PFSK-1 (cell line): Measurements from ENCODE around the gene TSEN15.

Experiments
- FOXP2 ChIP-seq: optimal IDR thresholded peaks from 2 replicates; pipeline ENCODE3; 2011; ENCODE audit warnings: borderline replicate concordance, control low read depth, inconsistent platforms; ENCODE audit not compliant: insufficient read depth; ENCODE audit errors: extremely low read length, extremely low read depth
- POLR2AphosphoS5 ChIP-seq: IDR thresholded peaks from 2 replicates; pipeline ENCODE4 v1.6.1; 2012; ENCODE audit warnings: low read depth, mild to moderate bottlenecking, control low read depth, low read length, moderate library complexity
- SIN3A ChIP-seq: IDR thresholded peaks from 2 replicates; pipeline ENCODE4 v1.6.1; 2012; ENCODE audit warnings: mild to moderate bottlenecking, low read length, moderate library complexity, borderline replicate concordance; ENCODE audit not compliant: insufficient read depth
- TAF1 ChIP-seq: IDR thresholded peaks from 2 replicates; pipeline ENCODE4 v1.6.1; 2012; ENCODE audit warnings: low read length, control low read depth, borderline replicate concordance; ENCODE audit not compliant: insufficient read depth
- TF ChIP-seq, protein P1 (sequence below), 2 experiments: IDR thresholded peaks; 2 replicates each; pipeline versions ENCODE4 v1.6.1 to v1.8.0; 2011 to 2012; ENCODE audit warnings: low read depth in 2 of 2, low read length in 2 of 2, control low read depth in 1 of 2, inconsistent platforms in 1 of 2, mild to moderate bottlenecking in 1 of 2, moderate library complexity in 1 of 2; ENCODE audit not compliant: insufficient read depth in 1 of 2

Gene TSEN15

DNA sequence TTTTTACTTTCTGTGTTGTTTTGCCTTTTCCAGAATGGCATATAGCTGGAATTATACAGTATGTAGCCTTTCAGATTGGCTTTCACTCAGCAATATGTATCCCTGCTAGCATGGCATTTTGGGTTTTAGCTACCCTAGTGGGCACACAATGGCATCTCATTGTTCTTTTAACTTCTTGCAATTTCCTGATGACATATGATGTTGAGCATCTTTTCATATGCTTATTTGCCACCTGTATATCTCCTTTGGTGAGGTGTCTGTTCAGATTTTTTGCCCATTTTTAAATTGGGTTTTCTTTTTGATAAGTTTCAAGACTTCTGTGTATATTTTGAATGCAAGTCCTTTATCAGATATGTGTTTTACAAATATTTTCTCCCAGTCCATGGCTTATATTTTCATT, 14.0 kb downstream of the TSEN15 start:
- TF ChIP-seq, protein P1, sequence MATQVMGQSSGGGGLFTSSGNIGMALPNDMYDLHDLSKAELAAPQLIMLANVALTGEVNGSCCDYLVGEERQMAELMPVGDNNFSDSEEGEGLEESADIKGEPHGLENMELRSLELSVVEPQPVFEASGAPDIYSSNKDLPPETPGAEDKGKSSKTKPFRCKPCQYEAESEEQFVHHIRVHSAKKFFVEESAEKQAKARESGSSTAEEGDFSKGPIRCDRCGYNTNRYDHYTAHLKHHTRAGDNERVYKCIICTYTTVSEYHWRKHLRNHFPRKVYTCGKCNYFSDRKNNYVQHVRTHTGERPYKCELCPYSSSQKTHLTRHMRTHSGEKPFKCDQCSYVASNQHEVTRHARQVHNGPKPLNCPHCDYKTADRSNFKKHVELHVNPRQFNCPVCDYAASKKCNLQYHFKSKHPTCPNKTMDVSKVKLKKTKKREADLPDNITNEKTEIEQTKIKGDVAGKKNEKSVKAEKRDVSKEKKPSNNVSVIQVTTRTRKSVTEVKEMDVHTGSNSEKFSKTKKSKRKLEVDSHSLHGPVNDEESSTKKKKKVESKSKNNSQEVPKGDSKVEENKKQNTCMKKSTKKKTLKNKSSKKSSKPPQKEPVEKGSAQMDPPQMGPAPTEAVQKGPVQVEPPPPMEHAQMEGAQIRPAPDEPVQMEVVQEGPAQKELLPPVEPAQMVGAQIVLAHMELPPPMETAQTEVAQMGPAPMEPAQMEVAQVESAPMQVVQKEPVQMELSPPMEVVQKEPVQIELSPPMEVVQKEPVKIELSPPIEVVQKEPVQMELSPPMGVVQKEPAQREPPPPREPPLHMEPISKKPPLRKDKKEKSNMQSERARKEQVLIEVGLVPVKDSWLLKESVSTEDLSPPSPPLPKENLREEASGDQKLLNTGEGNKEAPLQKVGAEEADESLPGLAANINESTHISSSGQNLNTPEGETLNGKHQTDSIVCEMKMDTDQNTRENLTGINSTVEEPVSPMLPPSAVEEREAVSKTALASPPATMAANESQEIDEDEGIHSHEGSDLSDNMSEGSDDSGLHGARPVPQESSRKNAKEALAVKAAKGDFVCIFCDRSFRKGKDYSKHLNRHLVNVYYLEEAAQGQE (IDR thresholded peaks at IDR 0.05; ENCODE audit: insufficient read depth in 1 of 2, low read depth in 2 of 2, low read length in 2 of 2) = no peak
- TF ChIP-seq FOXP2 (no peak), TAF1 (no peak), POLR2AphosphoS5 (no peak), SIN3A (no peak)

DNA sequence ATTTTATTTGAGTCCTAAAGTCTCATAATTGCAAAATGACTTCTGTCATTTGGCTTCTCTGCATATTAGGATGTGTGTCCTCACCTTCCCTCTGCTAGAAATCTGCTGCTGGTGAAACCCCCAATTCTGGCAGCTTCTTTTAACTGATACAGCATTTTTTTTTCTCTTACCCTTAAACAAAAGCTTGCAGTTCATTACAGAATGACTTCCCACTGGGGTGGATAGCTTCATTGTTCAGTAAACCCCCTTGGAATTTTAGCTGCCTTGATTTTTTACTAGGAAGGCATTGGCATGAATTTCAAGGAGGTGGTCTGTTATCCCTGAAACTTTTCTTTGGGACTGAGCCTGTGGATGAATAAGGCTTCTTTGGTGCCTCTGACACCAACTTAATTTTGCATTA, 16.8 kb downstream of the TSEN15 start:
- TF ChIP-seq, protein P1 (IDR thresholded peaks at IDR 0.05; ENCODE audit: insufficient read depth in 1 of 2, low read depth in 2 of 2, low read length in 2 of 2) = no peak
- no peak for TF ChIP-seq SIN3A
- TF ChIP-seq POLR2AphosphoS5 = no peak
- TF ChIP-seq TAF1 = no peak
- no peak for TF ChIP-seq FOXP2

DNA sequence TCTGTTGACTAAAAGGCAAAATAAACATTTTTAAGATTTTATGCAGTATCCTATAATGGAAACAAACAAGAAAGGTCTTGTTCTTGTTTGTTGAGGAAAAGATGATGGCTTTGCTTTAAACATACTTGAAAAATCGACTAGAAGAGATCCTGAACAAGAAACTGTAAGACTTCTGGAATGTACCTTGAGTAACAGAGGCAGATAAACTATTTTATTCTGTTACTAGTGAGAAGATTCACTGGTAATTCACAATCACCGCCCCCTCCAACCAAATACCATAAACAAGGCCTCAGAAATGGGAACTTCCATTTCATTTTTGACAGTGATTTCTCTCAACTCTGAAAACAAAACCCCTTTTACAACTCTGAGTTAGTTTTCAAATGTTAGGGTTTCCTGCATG, 18.1 kb downstream of the TSEN15 start:
- TF ChIP-seq TAF1 = no peak
- no peak for TF ChIP-seq FOXP2
- TF ChIP-seq, protein P1 (IDR thresholded peaks at IDR 0.05; ENCODE audit: insufficient read depth in 1 of 2, low read depth in 2 of 2, low read length in 2 of 2) = no peak
- no peak for TF ChIP-seq SIN3A
- no peak for TF ChIP-seq POLR2AphosphoS5

DNA sequence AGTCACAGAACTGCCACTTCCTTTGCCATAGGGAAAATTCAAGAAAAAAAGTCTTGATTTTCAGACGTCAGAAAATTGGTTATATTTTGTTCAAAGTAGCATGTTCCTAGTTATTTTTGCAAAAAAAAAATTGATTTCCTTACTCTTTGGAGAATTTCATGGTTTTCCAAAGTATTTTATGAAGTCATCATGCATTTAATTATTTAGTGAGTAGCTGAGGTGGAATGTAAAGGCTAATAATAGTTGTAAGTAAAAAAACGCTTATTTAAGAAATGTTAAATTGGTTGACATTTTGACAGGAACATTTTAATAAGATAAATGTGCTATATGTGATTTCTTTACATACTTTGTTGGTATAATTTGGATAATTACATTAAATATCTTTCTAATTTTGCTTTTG, 20.8 kb downstream of the TSEN15 start:
- TF ChIP-seq TAF1 (no peak), SIN3A (no peak)

DNA sequence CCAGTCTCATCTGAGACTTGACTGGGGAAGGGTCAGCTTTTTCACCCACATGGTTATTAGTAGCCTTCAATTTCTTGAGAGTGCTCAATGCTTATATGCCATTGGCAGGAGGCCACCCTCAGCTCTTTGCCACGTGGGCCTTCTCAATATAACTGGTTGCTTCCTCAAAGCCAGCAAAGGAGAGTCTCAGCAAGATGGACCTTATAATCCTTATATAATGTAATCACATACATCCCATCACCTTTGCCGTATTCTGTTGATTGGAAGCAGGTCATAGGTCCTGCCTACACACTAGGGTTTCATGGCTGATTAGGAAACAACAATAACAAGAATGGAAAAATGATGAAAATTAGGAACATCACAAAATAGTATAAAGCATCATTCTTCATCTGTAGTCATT, 22.9 kb downstream of the TSEN15 start:
- no peak for TF ChIP-seq SIN3A
- TF ChIP-seq TAF1 = no peak
- TF ChIP-seq, protein P1 (IDR thresholded peaks at IDR 0.05; ENCODE audit: insufficient read depth in 1 of 2, low read depth in 2 of 2, low read length in 2 of 2) = no peak
- no peak for TF ChIP-seq POLR2AphosphoS5
- no peak for TF ChIP-seq FOXP2
